ENCODE results near the gene ZNF766. TPM values are rescaled to one million over a fixed set of nuclear protein-coding genes. Genes with fewer than 3 reads are reported as not detected.
A peak's percentile ranks its signal among the peaks of the same experiment; 100 is the strongest.

ZNF766 gene
- total and polyA plus RNA-seq, 2 of the 13 experiments (the other 11 are each of a cell fraction or from before 2014, with no cell fraction given), result 5.2 to 10.3 TPM

DNA sequence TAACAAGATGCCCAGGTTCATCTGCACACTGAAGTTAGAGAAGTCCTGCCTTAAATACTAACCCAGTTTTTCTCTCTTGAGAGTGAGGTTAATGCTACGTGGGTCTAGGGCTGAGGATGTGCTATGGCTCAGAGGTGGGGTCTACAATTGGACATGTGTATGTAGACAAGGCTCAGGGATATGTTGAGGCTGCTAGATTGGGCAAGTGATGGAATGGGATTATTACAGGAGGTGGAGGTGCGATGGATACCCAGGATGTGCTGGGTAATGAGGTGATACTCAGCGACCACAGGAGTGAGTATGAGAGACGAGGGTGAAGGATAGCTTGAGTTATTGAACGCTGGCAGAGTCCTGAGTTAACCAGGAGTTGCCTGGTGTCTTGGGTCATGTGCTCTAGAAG lies 41.4 kb upstream of the ZNF766 start:
- no peak for ATAC-seq
- Histone ChIP-seq H3K9ac (ENCODE audit: insufficient read depth, low read depth, low read length) (no peak overlapping the region), H3K9me3 (ENCODE audit: low read length) (no peaks in the 10 kb centered on the region), H3K4me2 (ENCODE audit: low read depth, low read length) (no peak overlapping the region), H3K4me3 (replicated peaks in 1 of 3; ENCODE audit: insufficient read depth in 1 of 3, low read depth in 2 of 3, low read length in 3 of 3) (no peak overlapping the region), H3K4me1 (ENCODE audit: insufficient read depth, low read length) (no peaks in the 10 kb centered on the region), H2AFZ (ENCODE audit: low read length) (no peak overlapping the region), H3K27me3 (ENCODE audit: control insufficient read depth in 1 of 2, insufficient read depth in 2 of 2, low read length in 2 of 2) (no peaks in the 10 kb centered on the region), H3K79me2 (ENCODE audit: insufficient read depth, low read length) (no peaks in the 10 kb centered on the region), H3K36me3 (replicated peaks in 1 of 2; ENCODE audit: control insufficient read depth in 1 of 2, insufficient read depth in 2 of 2, low read length in 2 of 2) (peaks cover 15 to 54% of the 10 kb centered on the region in 2 experiments), H4K20me1 (ENCODE audit: insufficient read depth, low read length) (no peaks in the 10 kb centered on the region), H3K27ac (ENCODE audit: extremely low read length, insufficient read depth, low read length) (no peak overlapping the region)
- whole genome bisulfite sequencing (ENCODE audit: low lambda C conversion rate), result 98% methylated on average over 5 of the region's 5 CpGs
- no TSS peak for BruUV-seq (replicated peaks)
- ChIA-PET CTCF (ENCODE audit: low intra/inter-chr PET ratio, low total read pairs) (no interaction called here), POLR2A (no interaction called here)
- intact Hi-C loops (cut with micrococcal nuclease; ENCODE audit: unreplicated experiment), result no loop called here
- no peak for DNase-seq (ENCODE audit: low spot score)
- in situ Hi-C loops (cut with HindIII; ENCODE audit: extremely low pct_ligation_motif_present, low pct_unique_long_range_greater_than_20kb), result no loop called here
- TF ChIP-seq ZNF775 (CRISPR knock-in tag; IDR thresholded peaks at IDR 0.05; ENCODE audit: borderline replicate concordance), result no peak
- TF ChIP-seq NFKBIZ (CRISPR knock-in tag; IDR thresholded peaks at IDR 0.05), result no peak
- 0 out of 4 replicates have a peak, but pooled peaks of 1 of the 2 experiments have one; percentile 14 for TF ChIP-seq POLR2A (IDR thresholded peaks at IDR 0.05; ENCODE audit: insufficient read depth in 1 of 2, low read depth in 2 of 2, low read length in 2 of 2)
- no peak for TF ChIP-seq ZSCAN31 (CRISPR knock-in tag; IDR thresholded peaks at IDR 0.05; ENCODE audit: low read depth)
- no peak for TF ChIP-seq ZNF672 (CRISPR knock-in tag; IDR thresholded peaks at IDR 0.05)
- TF ChIP-seq ZBTB7A (CRISPR knock-in tag; IDR thresholded peaks at IDR 0.05), result no peak
- no peak for TF ChIP-seq CENPT (CRISPR knock-in tag; IDR thresholded peaks at IDR 0.05; ENCODE audit: low read depth)
- no peak for FAIRE-seq

DNA sequence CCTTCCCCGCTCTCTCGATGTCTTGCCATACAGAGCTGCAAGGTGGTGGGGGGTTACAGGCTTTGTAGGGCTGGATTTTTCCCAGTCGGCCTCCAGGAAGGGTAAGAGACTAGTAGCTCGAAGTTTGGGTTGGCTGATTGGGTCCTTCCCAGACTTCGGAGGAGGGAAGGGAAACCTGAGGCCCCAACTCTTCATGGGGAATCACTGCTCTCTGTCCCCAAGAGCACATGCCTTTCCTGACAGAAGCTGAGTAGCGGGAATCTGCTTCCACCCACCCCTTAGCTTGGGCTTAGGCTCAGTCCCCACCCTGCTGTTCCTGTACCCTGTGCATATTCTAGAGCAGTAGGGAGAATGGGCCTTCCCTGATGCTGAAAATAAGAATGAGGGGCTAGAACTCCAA lies 39.9 kb upstream of the ZNF766 start:
- ATAC-seq (no peak; the same call in 2 of the 3 replicates), FAIRE-seq (no peak), DNase-seq (ENCODE audit: low spot score) (no peak)
- BruUV-seq (replicated peaks), result no TSS peak
- in situ Hi-C loops (cut with HindIII; ENCODE audit: extremely low pct_ligation_motif_present, low pct_unique_long_range_greater_than_20kb) (no loop called here), intact Hi-C loops (cut with micrococcal nuclease; ENCODE audit: unreplicated experiment) (no loop called here)
- H3K36me3 ChIP-seq (replicated peaks in 1 of 2; ENCODE audit: control insufficient read depth in 1 of 2, insufficient read depth in 2 of 2, low read length in 2 of 2), result peaks cover 8 to 38% of the 10 kb centered on the region in 2 experiments
- no peak overlapping the region for H3K9ac ChIP-seq (ENCODE audit: insufficient read depth, low read depth, low read length)
- H4K20me1 ChIP-seq (ENCODE audit: insufficient read depth, low read length), result no peaks in the 10 kb centered on the region
- H2AFZ ChIP-seq (ENCODE audit: low read length), result no peak overlapping the region
- H3K9me3 ChIP-seq (ENCODE audit: low read length), result no peaks in the 10 kb centered on the region
- WGBS (ENCODE audit: low lambda C conversion rate), result 80% methylated on average over 3 of the region's 6 CpGs
- no peak overlapping the region for H3K4me3 ChIP-seq (replicated peaks in 1 of 3; ENCODE audit: insufficient read depth in 1 of 3, low read depth in 2 of 3, low read length in 3 of 3)
- no peaks in the 10 kb centered on the region for H3K27me3 ChIP-seq (ENCODE audit: control insufficient read depth in 1 of 2, insufficient read depth in 2 of 2, low read length in 2 of 2)
- CTCF ChIA-PET (ENCODE audit: low intra/inter-chr PET ratio, low total read pairs), result no interaction called here
- H3K4me2 ChIP-seq (ENCODE audit: low read depth, low read length), result no peak overlapping the region
- no peaks in the 10 kb centered on the region for H3K79me2 ChIP-seq (ENCODE audit: insufficient read depth, low read length)
- 0 out of 4 replicates have a peak, but pooled peaks of 1 of the 2 experiments have one; percentile 18 for TF ChIP-seq POLR2A (IDR thresholded peaks at IDR 0.05; ENCODE audit: insufficient read depth in 1 of 2, low read depth in 2 of 2, low read length in 2 of 2)
- TF ChIP-seq RBM22 (optimal IDR thresholded peaks at IDR 0.05; ENCODE audit: low read length), result peak; percentile 77
- TF ChIP-seq POLR2G (IDR thresholded peaks at IDR 0.05; ENCODE audit: low read depth, low read length), result 0 out of 2 replicates have a peak, but pooled peaks have one; percentile 24
- TF ChIP-seq ZFP82 (CRISPR knock-in tag; IDR thresholded peaks at IDR 0.05; ENCODE audit: borderline replicate concordance), result no peak
- POLR2A ChIA-PET, result interaction anchor here (1.2 kb wide), 1 partner anchor 40 kb away, joined by 4 read pairs; the partner anchor contains the start of gene PPP2R1A
- peaks cover 4% of the 10 kb centered on the region; the same call in 1 of the 2 replicates for H3K4me1 ChIP-seq (ENCODE audit: insufficient read depth, low read length)
- no peak overlapping the region for H3K27ac ChIP-seq (ENCODE audit: extremely low read length, insufficient read depth, low read length)
